ENCODE data around the gene DICER1.
"Not testable (repeated sequence)": the region's sequence is repeated elsewhere in the genome, so short reads cannot be mapped to it uniquely, and the experiment has no call there.

DICER1 gene

GRCh38 chr14:95151561-95151960 is 5.8 kb downstream of the DICER1 start:
- no peak for DNase-seq (ENCODE audit: low read depth in 2 of 3, low spot score in 2 of 3)

GRCh38 chr14:95150910-95151309 is 6.4 kb downstream of the DICER1 start:
- no peak for DNase-seq (ENCODE audit: low read depth in 2 of 3, low spot score in 2 of 3)

- DNase-seq (ENCODE audit: low read depth in 2 of 3, low spot score in 2 of 3) = no peak
These were observed 7.9 kb downstream of the DICER1 start for GRCh38 chr14:95149441-95149840.

- no peak for DNase-seq (ENCODE audit: low read depth in 2 of 3, low spot score in 2 of 3)
These were observed 9.7 kb downstream of the DICER1 start for GRCh38 chr14:95147597-95147996.

GRCh38 chr14:95146079-95146771 is 11.1 kb downstream of the DICER1 start:
- DNase-seq (ENCODE audit: low read depth in 2 of 3, low spot score in 2 of 3) = no peak

- no peak for DNase-seq (ENCODE audit: low read depth in 2 of 3, low spot score in 2 of 3)
These were observed 12.5 kb downstream of the DICER1 start for GRCh38 chr14:95144849-95145248.

GRCh38 chr14:95143808-95144620 is 13.3 kb downstream of the DICER1 start:
- no peak for DNase-seq (ENCODE audit: low read depth in 2 of 3, low spot score in 2 of 3)

GRCh38 chr14:95142208-95142607 is 15.1 kb downstream of the DICER1 start:
- DNase-seq (ENCODE audit: low read depth in 2 of 3, low spot score in 2 of 3) = no peak

- no peak for DNase-seq (ENCODE audit: low read depth in 2 of 3, low spot score in 2 of 3)
These were observed 15.6 kb downstream of the DICER1 start for GRCh38 chr14:95141684-95142083.

- DNase-seq (ENCODE audit: low read depth in 2 of 3, low spot score in 2 of 3) = no peak
These were observed 17.1 kb downstream of the DICER1 start for GRCh38 chr14:95140060-95140858.

- DNase-seq (ENCODE audit: low read depth in 2 of 3, low spot score in 2 of 3) = no peak
These were observed 18.5 kb downstream of the DICER1 start for GRCh38 chr14:95138876-95139275.

- not testable (repeated sequence) for DNase-seq (ENCODE audit: low read depth in 2 of 3, low spot score in 2 of 3)
These were observed 18.9 kb downstream of the DICER1 start for GRCh38 chr14:95138455-95138854.

GRCh38 chr14:95137804-95138167 is 19.5 kb downstream of the DICER1 start:
- DNase-seq (ENCODE audit: low read depth in 2 of 3, low spot score in 2 of 3) = no peak

GRCh38 chr14:95137164-95137803 is 20.0 kb downstream of the DICER1 start:
- no peak for DNase-seq (ENCODE audit: low read depth in 2 of 3, low spot score in 2 of 3)

GRCh38 chr14:95136631-95137030 is 20.7 kb downstream of the DICER1 start:
- no peak for DNase-seq (ENCODE audit: low read depth in 2 of 3, low spot score in 2 of 3)

GRCh38 chr14:95134304-95134933 is 22.9 kb downstream of the DICER1 start:
- no peak for DNase-seq (ENCODE audit: low read depth in 2 of 3, low spot score in 2 of 3)

- no peak for DNase-seq (ENCODE audit: low read depth in 2 of 3, low spot score in 2 of 3)
These were observed 24.0 kb downstream of the DICER1 start for GRCh38 chr14:95133282-95133681.

GRCh38 chr14:95132760-95133159 is 24.6 kb downstream of the DICER1 start:
- no peak for DNase-seq (ENCODE audit: low read depth in 2 of 3, low spot score in 2 of 3)

- no peak for DNase-seq (ENCODE audit: low read depth in 2 of 3, low spot score in 2 of 3)
These were observed 26.8 kb downstream of the DICER1 start for GRCh38 chr14:95130549-95130948.

GRCh38 chr14:95128140-95128539 is 29.2 kb downstream of the DICER1 start:
- no peak for DNase-seq (ENCODE audit: low read depth in 2 of 3, low spot score in 2 of 3)

- DNase-seq (ENCODE audit: low read depth in 2 of 3, low spot score in 2 of 3) = no peak
These were observed 29.8 kb downstream of the DICER1 start for GRCh38 chr14:95127531-95127911.
